ENCODE data around the gene LRRC4C. TPM values are rescaled to one million over a fixed set of nuclear protein-coding genes. Genes with fewer than 3 reads are reported as not detected.

LRRC4C gene
- total and polyA plus RNA-seq, 4 donors, result 0.10 to 0.93 (median 0.30) TPM

GRCh38 chr11:40388097-40388818 lies 1071.2 kb downstream of the LRRC4C start (continued):
- TF ChIP-seq CTCF (IDR thresholded peaks at IDR 0.05; ENCODE audit: low read depth, low read length, missing input control) (no peak), RAD21 (IDR thresholded peaks at IDR 0.05) (no peak), ATF3 (IDR thresholded peaks at IDR 0.05) (no peak), GABPA (IDR thresholded peaks at IDR 0.05 in 1 of 2, conservative IDR thresholded peaks at IDR 0.05 in 1 of 2) (no peak), HNF4G (IDR thresholded peaks at IDR 0.05) (no peak), JUND (IDR thresholded peaks at IDR 0.05) (no peak)

- H3K27me3 ChIP-seq (ENCODE audit: control insufficient read depth in 4 of 4, insufficient read depth in 4 of 4, low read length in 3 of 4), result no peaks in the 10 kb centered on the region
- peaks cover 0 to 32% (median 11%) of the 10 kb centered on the region in 4 donors for H3K4me1 ChIP-seq (ENCODE audit: control insufficient read depth in 4 of 4, insufficient read depth in 4 of 4, low read length in 3 of 4)
- WGBS, result 47% methylated on average over 2 of the region's 2 CpGs
- no peak for DNase-seq (ENCODE audit: low spot score)
- H3K4me3 ChIP-seq (ENCODE audit: low read depth in 1 of 3, low read length in 3 of 3), result no peak overlapping the region
- no peaks in the 10 kb centered on the region for H3K36me3 ChIP-seq (ENCODE audit: control insufficient read depth in 4 of 4, insufficient read depth in 3 of 4, low read depth in 1 of 4, low read length in 3 of 4)
- H3K9ac ChIP-seq (ENCODE audit: low read depth in 1 of 2, low read length in 2 of 2), result peak overlapping the region in 1 of 2 donors; percentile 60
- H3K27ac ChIP-seq (ENCODE audit: low read depth in 1 of 2, low read length in 2 of 2), result peak overlapping the region; percentile 81 to 83
- no peaks in the 10 kb centered on the region for H3K9me3 ChIP-seq (ENCODE audit: control insufficient read depth in 4 of 4, low read length in 3 of 4)
- TF ChIP-seq RXRA (IDR thresholded peaks at IDR 0.05), result peak; percentile 65 to 81
- no peak for TF ChIP-seq GABPA (IDR thresholded peaks at IDR 0.05 in 1 of 2, conservative IDR thresholded peaks at IDR 0.05 in 1 of 2)
- TF ChIP-seq RAD21 (IDR thresholded peaks at IDR 0.05), result peak; percentile 50 to 61
- no peak for TF ChIP-seq ATF3 (IDR thresholded peaks at IDR 0.05)
- TF ChIP-seq EGR1 (IDR thresholded peaks at IDR 0.05; ENCODE audit: low read depth in 2 of 2), result no peak
- TF ChIP-seq REST (IDR thresholded peaks at IDR 0.05), result peak; percentile 80
- TF ChIP-seq ZBTB33 (IDR thresholded peaks at IDR 0.05), result peak; percentile 62
- peak; percentile 58 for TF ChIP-seq MAX (IDR thresholded peaks at IDR 0.05)
- peak; percentile 93 for TF ChIP-seq SP1 (IDR thresholded peaks at IDR 0.05)
- peak; percentile 47 for TF ChIP-seq HNF4G (IDR thresholded peaks at IDR 0.05)
- TF ChIP-seq NR2F2 (IDR thresholded peaks at IDR 0.05), result no peak
- TF ChIP-seq HNF4A (conservative IDR thresholded peaks at IDR 0.05), result peak; percentile 89 to 90
- TF ChIP-seq TAF1 (conservative IDR thresholded peaks at IDR 0.05), result peak; percentile 62
- no peak for TF ChIP-seq CTCF (IDR thresholded peaks at IDR 0.05; ENCODE audit: low read depth, low read length, missing input control)
- peak; percentile 77 for TF ChIP-seq FOXA2 (IDR thresholded peaks at IDR 0.05)
- peak; percentile 16 to 58 for TF ChIP-seq JUND (IDR thresholded peaks at IDR 0.05)
- TF ChIP-seq YY1 (IDR thresholded peaks at IDR 0.05), result peak; percentile 94
- no peak for TF ChIP-seq FOXA1 (IDR thresholded peaks at IDR 0.05)
Measured at GRCh38 chr11:40387240-40387980, 1072.0 kb downstream of the LRRC4C start.

All from liver (tissue), 9 donors.